Measurements from ENCODE around the gene DDN.

Gene DDN

DNA sequence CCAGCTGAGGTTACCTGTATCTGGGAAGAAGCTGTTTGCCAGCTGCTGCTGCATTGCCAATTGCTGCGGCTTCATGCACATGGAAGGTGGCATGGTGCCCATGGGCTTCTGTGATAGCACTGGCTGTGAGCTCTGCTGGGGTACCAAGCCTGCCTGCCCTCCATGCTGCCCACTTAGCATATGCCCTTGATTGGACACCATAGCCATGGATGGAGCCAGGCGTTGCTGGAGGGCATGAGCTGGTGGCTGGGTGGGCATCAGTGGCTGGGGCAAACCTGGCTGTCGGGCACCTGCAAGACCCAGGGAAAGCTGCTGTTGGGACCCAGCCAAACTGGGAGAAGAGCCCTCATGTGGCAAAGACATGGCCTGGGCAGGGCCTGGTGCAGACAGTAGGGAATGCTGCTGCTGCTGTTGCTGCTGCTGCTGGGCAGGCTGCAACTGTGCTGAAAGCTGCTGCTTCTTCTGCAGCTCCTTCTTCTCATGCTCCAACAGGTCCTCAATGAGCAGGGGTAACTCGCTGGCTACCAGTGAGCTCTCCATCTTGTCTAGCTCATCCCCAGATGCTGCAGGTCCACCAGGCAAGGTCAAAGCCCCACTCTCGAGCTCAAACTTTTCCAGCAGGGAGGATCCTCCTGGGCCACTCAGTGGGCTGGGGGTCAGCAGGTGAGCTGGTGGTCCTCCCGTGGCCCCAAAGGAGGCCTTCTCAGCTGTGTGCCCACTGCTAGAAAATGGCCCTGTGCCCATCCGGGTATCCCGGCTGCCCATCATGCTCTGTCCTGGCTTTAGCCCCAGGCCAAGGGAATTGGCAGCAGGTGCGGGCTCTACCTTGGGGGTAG, 38.2 kb upstream of the DDN start:
- no peak overlapping the region for H3K4me3 ChIP-seq (replicated peaks; ENCODE audit: low read depth, low read length)
- DNase-seq (ENCODE audit: extremely low read depth, low read depth), result no peak
- no peak for TF ChIP-seq CTCF (IDR thresholded peaks at IDR 0.05; ENCODE audit: low read depth, low read length, missing control alignments)

- H3K4me3 ChIP-seq (replicated peaks; ENCODE audit: low read depth, low read length), result no peak overlapping the region
- TF ChIP-seq CTCF (IDR thresholded peaks at IDR 0.05; ENCODE audit: low read depth, low read length, missing control alignments), result no peak
- DNase-seq (ENCODE audit: extremely low read depth, low read depth), result no peak
These were observed 36.9 kb upstream of the DDN start for GRCh38 chr12:49036029-49036428.

GRCh38 chr12:49034286-49034622, 35.1 kb upstream of the DDN start:
- TF ChIP-seq CTCF (IDR thresholded peaks at IDR 0.05; ENCODE audit: low read depth, low read length, missing control alignments), result no peak
- H3K4me3 ChIP-seq (replicated peaks; ENCODE audit: low read depth, low read length), result no peak overlapping the region
- no peak for DNase-seq (ENCODE audit: extremely low read depth, low read depth)

- no peak for TF ChIP-seq CTCF (IDR thresholded peaks at IDR 0.05; ENCODE audit: low read depth, low read length, missing control alignments)
- no peak for DNase-seq (ENCODE audit: extremely low read depth, low read depth)
- H3K4me3 ChIP-seq (replicated peaks; ENCODE audit: low read depth, low read length), result no peak overlapping the region
These were observed 34.6 kb upstream of the DDN start for GRCh38 chr12:49033611-49034285.

DNA sequence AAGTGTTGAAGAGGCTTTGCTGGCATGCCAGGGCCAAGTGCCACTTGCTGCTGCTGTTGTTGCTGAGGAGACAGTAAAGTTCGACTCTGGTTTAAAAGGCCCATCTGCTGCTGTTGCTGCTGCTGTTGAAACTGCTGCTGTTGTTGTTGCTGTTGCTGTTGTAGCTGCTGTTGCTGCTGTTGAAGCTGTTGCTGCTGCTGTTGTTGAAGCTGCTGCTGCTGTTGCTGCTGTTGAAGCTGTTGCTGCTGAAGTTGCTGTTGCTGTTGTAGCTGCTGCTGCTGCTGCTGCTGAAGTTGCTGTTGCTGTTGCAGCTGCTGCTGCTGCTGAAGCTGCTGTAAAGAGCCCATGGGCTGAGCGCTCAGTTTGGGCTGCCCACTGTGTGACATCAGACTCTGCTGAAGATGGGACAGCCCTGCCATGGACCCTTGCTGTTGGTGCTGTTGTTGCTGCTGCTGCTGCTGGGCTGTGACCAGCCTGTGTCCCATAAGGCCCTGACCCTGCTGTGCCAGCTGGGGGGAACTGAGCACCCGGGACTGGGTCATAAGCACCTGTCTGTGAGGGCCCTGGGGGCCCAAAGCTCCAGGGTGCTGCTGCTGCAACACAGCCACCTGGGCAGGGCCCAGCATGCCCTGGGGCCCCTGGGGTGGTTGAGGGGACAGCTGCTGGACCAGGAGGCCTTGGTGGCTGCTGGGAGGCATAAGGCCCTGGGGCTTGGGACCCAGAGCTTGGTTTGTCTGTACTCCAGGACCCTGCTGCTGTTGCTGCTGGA, 33.7 kb upstream of the DDN start:
- H3K4me3 ChIP-seq (replicated peaks; ENCODE audit: low read depth, low read length), result no peak overlapping the region
- no peak for TF ChIP-seq CTCF (IDR thresholded peaks at IDR 0.05; ENCODE audit: low read depth, low read length, missing control alignments)
- no peak for DNase-seq (ENCODE audit: extremely low read depth, low read depth)

GRCh38 chr12:49032276-49032675, 33.1 kb upstream of the DDN start:
- H3K4me3 ChIP-seq (replicated peaks; ENCODE audit: low read depth, low read length), result no peak overlapping the region
- DNase-seq (ENCODE audit: extremely low read depth, low read depth), result no peak
- no peak for TF ChIP-seq CTCF (IDR thresholded peaks at IDR 0.05; ENCODE audit: low read depth, low read length, missing control alignments)
